OCI-LY3 (cell line): Measurements from ENCODE around the gene FCRL5.

Experiments used
- EZH2phosphoT487 ChIP-seq: fragments of 200-600 bp; shearing (Covaris generic); IDR thresholded peaks from 2 replicates; pipeline ENCODE4 v1.6.1; 2018; ENCODE audit warnings: antibody characterized with exemption, mixed run types, low read depth
- TF ChIP-seq, protein P1 (sequence below): fragments of 200-600, 300-600 bp; sonication (generic); IDR thresholded peaks from 2 replicates; pipeline ENCODE4 v1.5.1; 2014; ENCODE audit warnings: antibody characterized with exemption, low read length, low read depth

DNA sequence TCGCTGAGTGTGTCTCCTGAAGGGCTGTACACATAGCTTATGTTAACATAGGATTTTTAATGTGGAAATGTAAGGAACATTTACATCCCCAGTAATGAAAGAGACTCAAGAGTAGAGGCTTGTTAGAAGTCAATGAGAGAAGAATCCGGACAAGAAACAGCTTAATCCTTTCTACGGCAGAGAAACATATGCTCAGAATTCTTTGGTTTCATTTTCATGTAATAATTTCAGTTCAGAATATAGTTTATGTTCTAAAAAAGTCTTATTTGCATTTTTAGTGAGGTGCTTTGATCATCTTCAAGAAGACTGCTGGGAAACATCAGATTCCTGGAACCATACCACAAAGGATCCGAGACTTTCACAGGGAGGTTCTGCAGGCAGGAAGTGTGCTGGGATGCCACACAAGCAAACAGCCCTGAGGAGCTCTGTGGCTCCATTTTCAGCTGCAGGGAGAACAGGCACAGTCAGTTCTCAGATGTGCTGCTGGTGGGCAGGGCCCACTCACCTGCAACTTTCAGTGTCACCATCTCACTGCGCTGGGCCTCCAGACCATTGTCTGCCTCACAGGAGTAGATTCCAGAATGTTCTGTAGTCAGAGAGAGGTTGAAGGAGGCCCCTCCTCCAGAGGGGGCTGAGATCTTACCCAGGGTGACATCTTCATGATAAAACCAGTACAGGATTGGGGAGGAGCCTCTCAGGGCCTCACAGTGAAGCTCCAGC lies 28.4 kb downstream of the FCRL5 start:
- TF ChIP-seq, protein P1, sequence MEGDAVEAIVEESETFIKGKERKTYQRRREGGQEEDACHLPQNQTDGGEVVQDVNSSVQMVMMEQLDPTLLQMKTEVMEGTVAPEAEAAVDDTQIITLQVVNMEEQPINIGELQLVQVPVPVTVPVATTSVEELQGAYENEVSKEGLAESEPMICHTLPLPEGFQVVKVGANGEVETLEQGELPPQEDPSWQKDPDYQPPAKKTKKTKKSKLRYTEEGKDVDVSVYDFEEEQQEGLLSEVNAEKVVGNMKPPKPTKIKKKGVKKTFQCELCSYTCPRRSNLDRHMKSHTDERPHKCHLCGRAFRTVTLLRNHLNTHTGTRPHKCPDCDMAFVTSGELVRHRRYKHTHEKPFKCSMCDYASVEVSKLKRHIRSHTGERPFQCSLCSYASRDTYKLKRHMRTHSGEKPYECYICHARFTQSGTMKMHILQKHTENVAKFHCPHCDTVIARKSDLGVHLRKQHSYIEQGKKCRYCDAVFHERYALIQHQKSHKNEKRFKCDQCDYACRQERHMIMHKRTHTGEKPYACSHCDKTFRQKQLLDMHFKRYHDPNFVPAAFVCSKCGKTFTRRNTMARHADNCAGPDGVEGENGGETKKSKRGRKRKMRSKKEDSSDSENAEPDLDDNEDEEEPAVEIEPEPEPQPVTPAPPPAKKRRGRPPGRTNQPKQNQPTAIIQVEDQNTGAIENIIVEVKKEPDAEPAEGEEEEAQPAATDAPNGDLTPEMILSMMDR, result no peak
- TF ChIP-seq EZH2phosphoT487, result no peak
